ENCODE results near the gene ZBTB40.

DNA sequence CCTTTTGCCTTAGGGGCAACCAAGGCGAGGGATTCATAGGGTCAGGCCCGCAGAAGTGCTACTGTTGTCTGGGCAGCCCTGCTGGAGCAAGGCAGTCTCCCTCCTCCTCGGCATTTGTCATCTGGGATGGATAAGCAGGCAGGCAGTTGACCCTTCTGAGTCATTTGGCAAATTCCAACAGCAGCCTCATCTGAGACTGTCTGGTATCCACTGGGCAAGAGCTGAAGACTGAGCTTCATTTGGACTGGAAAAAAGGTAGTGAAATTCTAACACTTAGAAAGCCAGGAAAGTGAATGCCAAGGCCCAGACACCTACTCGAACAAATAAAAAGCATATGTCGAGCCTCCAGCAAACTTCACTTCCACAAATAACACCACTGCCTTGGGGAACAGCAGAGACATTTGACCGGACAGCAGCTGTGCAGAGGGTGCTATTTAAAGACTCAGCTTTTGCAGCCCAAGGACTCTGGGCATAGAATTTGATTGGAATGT, 4.0 kb upstream of the ZBTB40 start:
- TF ChIP-seq, protein P1, sequence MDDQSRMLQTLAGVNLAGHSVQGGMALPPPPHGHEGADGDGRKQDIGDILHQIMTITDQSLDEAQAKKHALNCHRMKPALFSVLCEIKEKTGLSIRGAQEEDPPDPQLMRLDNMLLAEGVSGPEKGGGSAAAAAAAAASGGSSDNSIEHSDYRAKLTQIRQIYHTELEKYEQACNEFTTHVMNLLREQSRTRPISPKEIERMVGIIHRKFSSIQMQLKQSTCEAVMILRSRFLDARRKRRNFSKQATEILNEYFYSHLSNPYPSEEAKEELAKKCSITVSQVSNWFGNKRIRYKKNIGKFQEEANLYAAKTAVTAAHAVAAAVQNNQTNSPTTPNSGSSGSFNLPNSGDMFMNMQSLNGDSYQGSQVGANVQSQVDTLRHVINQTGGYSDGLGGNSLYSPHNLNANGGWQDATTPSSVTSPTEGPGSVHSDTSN (CRISPR knock-in tag; IDR thresholded peaks at IDR 0.05), result no peak
- TF ChIP-seq, protein P2, sequence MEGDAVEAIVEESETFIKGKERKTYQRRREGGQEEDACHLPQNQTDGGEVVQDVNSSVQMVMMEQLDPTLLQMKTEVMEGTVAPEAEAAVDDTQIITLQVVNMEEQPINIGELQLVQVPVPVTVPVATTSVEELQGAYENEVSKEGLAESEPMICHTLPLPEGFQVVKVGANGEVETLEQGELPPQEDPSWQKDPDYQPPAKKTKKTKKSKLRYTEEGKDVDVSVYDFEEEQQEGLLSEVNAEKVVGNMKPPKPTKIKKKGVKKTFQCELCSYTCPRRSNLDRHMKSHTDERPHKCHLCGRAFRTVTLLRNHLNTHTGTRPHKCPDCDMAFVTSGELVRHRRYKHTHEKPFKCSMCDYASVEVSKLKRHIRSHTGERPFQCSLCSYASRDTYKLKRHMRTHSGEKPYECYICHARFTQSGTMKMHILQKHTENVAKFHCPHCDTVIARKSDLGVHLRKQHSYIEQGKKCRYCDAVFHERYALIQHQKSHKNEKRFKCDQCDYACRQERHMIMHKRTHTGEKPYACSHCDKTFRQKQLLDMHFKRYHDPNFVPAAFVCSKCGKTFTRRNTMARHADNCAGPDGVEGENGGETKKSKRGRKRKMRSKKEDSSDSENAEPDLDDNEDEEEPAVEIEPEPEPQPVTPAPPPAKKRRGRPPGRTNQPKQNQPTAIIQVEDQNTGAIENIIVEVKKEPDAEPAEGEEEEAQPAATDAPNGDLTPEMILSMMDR (tag by site-specific recombination; IDR thresholded peaks at IDR 0.05), result no peak
- TF ChIP-seq HOXA7 (CRISPR knock-in tag; IDR thresholded peaks at IDR 0.05; ENCODE audit: borderline replicate concordance) (no peak), ZNF239 (tag by site-specific recombination; IDR thresholded peaks at IDR 0.05) (no peak), ZBTB20 (tag by site-specific recombination; IDR thresholded peaks at IDR 0.05) (no peak), KLF10 (tag by site-specific recombination; IDR thresholded peaks at IDR 0.05) (no peak)
- TF ChIP-seq, protein P3, sequence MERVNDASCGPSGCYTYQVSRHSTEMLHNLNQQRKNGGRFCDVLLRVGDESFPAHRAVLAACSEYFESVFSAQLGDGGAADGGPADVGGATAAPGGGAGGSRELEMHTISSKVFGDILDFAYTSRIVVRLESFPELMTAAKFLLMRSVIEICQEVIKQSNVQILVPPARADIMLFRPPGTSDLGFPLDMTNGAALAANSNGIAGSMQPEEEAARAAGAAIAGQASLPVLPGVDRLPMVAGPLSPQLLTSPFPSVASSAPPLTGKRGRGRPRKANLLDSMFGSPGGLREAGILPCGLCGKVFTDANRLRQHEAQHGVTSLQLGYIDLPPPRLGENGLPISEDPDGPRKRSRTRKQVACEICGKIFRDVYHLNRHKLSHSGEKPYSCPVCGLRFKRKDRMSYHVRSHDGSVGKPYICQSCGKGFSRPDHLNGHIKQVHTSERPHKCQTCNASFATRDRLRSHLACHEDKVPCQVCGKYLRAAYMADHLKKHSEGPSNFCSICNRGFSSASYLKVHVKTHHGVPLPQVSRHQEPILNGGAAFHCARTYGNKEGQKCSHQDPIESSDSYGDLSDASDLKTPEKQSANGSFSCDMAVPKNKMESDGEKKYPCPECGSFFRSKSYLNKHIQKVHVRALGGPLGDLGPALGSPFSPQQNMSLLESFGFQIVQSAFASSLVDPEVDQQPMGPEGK (tag by site-specific recombination; IDR thresholded peaks at IDR 0.05), result no peak
